Activated CD4-positive, alpha-beta T cell treated with anti-CD3 and anti-CD28 coated beads for 24 hours (primary cell): ENCODE data around the gene ALDOC.
"Not testable (repeated sequence)": the region's sequence is repeated elsewhere in the genome, so short reads cannot be mapped to it uniquely, and the experiment has no call there.

ENCODE experiments used
- DNase-seq, 2 donors: peaks; one replicate each; pipeline ENCODE4 v3.0.0-alpha.2; 2020; ENCODE audit warnings: low read depth in 2 of 2

Gene ALDOC

GRCh38 chr17:28576758-28577465 lies at the start of gene ALDOC:
Gene ALDOC, minus strand, starts transcription at chr17:28576895. Its CDS starts 1,363 bp downstream, at chr17:28575532.
- peak; percentile 98 for DNase-seq

- DNase-seq, result no peak
Measured at GRCh38 chr17:28624148-28624547, 47.5 kb upstream of the ALDOC start.

- no peak for DNase-seq
Measured at GRCh38 chr17:28623696-28624095, 47.0 kb upstream of the ALDOC start.

- no peak for DNase-seq
Measured at GRCh38 chr17:28622186-28622585, 45.5 kb upstream of the ALDOC start.

- no peak for DNase-seq
Measured at GRCh38 chr17:28620010-28620409, 43.3 kb upstream of the ALDOC start.

GRCh38 chr17:28618464-28618863 lies 41.8 kb upstream of the ALDOC start:
- no peak for DNase-seq

GRCh38 chr17:28616281-28616680 lies 39.6 kb upstream of the ALDOC start:
- DNase-seq, result no peak

GRCh38 chr17:28615260-28615940 lies 38.7 kb upstream of the ALDOC start:
- DNase-seq, result no peak

- no peak for DNase-seq
Measured at GRCh38 chr17:28613931-28614381, 37.3 kb upstream of the ALDOC start, which contains the start of gene RSKR. Gene RSKR, minus strand, starts transcription at chr17:28614185. Its CDS starts 24 bp downstream, at chr17:28614161.

GRCh38 chr17:28612936-28613872 lies 36.5 kb upstream of the ALDOC start:
- peak in 1 of 2 donors; percentile 24 for DNase-seq

GRCh38 chr17:28612531-28612930 lies 35.8 kb upstream of the ALDOC start:
- no peak for DNase-seq

GRCh38 chr17:28610376-28610775 lies 33.7 kb upstream of the ALDOC start:
- DNase-seq, result no peak

- DNase-seq, result not testable (repeated sequence)
Measured at GRCh38 chr17:28604031-28604430, 27.3 kb upstream of the ALDOC start.

GRCh38 chr17:28599311-28600184 lies 22.9 kb upstream of the ALDOC start:
- peak; percentile 41 to 46 for DNase-seq

- DNase-seq, result peak; percentile 90
Measured at GRCh38 chr17:28598799-28599310, 22.2 kb upstream of the ALDOC start, which contains the start of gene SPAG5. Gene SPAG5, minus strand, starts transcription at chr17:28599025. Its CDS starts 79 bp downstream, at chr17:28598946.

- no peak for DNase-seq
Measured at GRCh38 chr17:28598389-28598788, 21.7 kb upstream of the ALDOC start.

GRCh38 chr17:28597606-28598383 lies 21.1 kb upstream of the ALDOC start:
- no peak for DNase-seq

GRCh38 chr17:28592260-28592659 lies 15.6 kb upstream of the ALDOC start:
- DNase-seq, result no peak

- DNase-seq, result no peak
Measured at GRCh38 chr17:28585851-28586250, 9.2 kb upstream of the ALDOC start.

GRCh38 chr17:28584434-28584833 lies 7.7 kb upstream of the ALDOC start:
- no peak for DNase-seq
